Hematopoietic multipotent progenitor cell treated with erythropoietin and hydrocortisone succinate and interleukin-3 and kit ligand, for 8 days (in vitro differentiated cells): ENCODE measurements around the gene TRIP11.

Experiments used
- DNase-seq: peaks from one replicate; pipeline ENCODE4 v3.0.0-alpha.2; 2015

The TRIP11 gene

GRCh38 chr14:92009604-92010003 lies 30.3 kb downstream of the TRIP11 start:
- DNase-seq: no peak

- DNase-seq: no peak
These were observed 34.8 kb downstream of the TRIP11 start for GRCh38 chr14:92005019-92005418.

- DNase-seq: no peak
These were observed 35.8 kb downstream of the TRIP11 start for GRCh38 chr14:92004062-92004461.

- no peak for DNase-seq
These were observed 40.9 kb downstream of the TRIP11 start for GRCh38 chr14:91998667-91999570.

GRCh38 chr14:91997492-91997891 lies 42.4 kb downstream of the TRIP11 start:
- DNase-seq: peak; percentile 74

- peak; percentile 86 for DNase-seq
These were observed 42.9 kb downstream of the TRIP11 start for GRCh38 chr14:91996948-91997371.

GRCh38 chr14:91987192-91987591 lies 52.7 kb downstream of the TRIP11 start:
- DNase-seq: no peak

- no peak for DNase-seq
These were observed 54.2 kb downstream of the TRIP11 start for GRCh38 chr14:91985521-91986255.

GRCh38 chr14:91985008-91985407 lies 54.9 kb downstream of the TRIP11 start:
- no peak for DNase-seq

- no peak for DNase-seq
These were observed 56.3 kb downstream of the TRIP11 start for GRCh38 chr14:91983588-91983987.

GRCh38 chr14:91980157-91980556 lies 59.7 kb downstream of the TRIP11 start:
- DNase-seq: peak; percentile 41

- no peak for DNase-seq
These were observed 62.0 kb downstream of the TRIP11 start for GRCh38 chr14:91977884-91978283.

- no peak for DNase-seq
These were observed 64.1 kb downstream of the TRIP11 start for GRCh38 chr14:91975763-91976162.

GRCh38 chr14:91971188-91971778 lies 68.6 kb downstream of the TRIP11 start:
- no peak for DNase-seq

GRCh38 chr14:91968280-91968679 lies 71.6 kb downstream of the TRIP11 start:
- DNase-seq: no peak

GRCh38 chr14:91964724-91965123 lies 75.1 kb downstream of the TRIP11 start:
- no peak for DNase-seq

GRCh38 chr14:91964011-91964410 lies 75.8 kb downstream of the TRIP11 start:
- DNase-seq: no peak

- DNase-seq: no peak
These were observed 76.4 kb downstream of the TRIP11 start for GRCh38 chr14:91963465-91963864.

GRCh38 chr14:91961297-91962220 lies 78.3 kb downstream of the TRIP11 start:
- DNase-seq: no peak

GRCh38 chr14:91957876-91958313 lies 82.0 kb downstream of the TRIP11 start:
- no peak for DNase-seq

GRCh38 chr14:91956616-91957015 lies 83.2 kb downstream of the TRIP11 start:
- DNase-seq: no peak

- no peak for DNase-seq
These were observed 84.7 kb downstream of the TRIP11 start for GRCh38 chr14:91955168-91955567.
